ENCODE data around the gene STXBP3.
A peak's percentile ranks its signal among the peaks of the same experiment; 100 is the strongest.

Gene STXBP3

DNA sequence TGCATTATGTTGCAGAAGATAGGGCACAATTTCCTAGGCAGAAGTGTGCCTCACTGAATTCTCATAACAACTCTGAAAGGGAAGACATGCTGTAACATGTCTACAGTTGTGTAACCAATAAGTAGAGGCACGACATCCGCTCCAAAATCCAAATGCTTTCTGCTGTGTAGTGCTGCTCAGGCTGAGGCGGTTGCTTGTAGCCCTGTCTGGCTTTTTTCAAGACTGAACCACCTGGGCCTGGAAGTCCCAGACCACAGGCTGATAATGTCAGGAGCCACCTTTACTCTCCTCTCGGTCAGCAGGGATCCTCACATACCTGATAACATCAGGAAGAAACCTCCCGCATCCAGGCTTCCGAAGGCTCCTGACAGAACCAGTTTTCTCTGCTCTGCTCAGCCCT, 99.5 kb downstream of the STXBP3 start:
- DNase-seq = peak; percentile 44

DNA sequence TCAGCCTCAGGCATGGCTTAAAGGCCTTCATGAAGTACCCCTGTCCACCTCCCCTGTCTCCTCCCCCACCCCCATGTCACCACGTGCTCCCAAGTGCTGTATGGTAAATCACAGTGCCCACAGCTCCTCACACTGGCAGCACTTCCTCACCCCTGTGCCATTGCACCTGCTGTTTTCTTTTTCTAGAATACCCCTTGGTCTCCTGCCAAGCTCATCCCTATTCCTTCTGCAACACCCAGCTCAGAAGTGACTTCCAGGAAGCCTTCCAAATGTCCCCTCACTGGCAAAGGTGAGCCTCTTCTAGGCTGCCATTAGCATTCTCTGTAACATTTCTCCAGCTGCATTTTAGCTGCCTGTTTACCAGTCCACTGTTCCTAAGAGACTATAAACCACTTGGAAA, 101.0 kb downstream of the STXBP3 start:
- no peak for DNase-seq

DNA sequence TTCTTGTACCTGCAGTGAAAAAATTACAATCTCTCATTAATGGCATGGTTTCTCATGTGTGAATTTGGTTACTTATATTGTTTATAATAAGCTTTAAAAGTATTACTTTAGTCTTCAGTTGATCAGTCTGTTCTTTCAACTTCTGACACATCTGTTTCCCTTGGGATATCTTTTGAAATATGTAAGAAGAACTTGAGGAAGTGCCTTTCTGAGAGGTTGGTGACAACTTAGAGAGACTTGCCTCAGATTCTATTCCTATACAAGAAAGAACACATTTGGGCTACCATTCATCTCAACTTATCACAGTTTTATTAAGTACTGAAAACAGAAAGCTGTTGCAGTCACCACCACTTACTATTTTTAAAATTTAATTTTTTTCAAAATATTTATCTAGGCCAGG, 102.3 kb downstream of the STXBP3 start:
- no peak for DNase-seq

DNA sequence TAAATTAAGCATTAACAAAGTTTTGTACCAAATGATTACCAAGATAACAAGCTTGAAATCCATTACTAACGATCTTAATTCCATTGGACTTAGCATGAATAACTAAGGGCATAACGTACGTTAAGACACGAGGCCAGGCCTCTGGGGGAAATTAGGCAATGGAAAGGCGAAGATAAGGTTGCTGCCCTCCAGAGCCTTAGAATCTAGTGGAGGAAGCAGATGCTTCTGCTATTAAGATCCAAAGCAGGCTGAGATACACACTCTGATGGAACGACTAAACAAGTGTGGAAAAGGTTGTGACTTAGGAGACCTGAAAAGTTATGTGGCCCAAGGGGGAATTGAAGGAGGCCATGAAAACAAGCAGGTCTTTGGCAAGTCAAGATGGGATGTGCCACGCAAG, 104.5 kb downstream of the STXBP3 start:
- DNase-seq = no peak

DNA sequence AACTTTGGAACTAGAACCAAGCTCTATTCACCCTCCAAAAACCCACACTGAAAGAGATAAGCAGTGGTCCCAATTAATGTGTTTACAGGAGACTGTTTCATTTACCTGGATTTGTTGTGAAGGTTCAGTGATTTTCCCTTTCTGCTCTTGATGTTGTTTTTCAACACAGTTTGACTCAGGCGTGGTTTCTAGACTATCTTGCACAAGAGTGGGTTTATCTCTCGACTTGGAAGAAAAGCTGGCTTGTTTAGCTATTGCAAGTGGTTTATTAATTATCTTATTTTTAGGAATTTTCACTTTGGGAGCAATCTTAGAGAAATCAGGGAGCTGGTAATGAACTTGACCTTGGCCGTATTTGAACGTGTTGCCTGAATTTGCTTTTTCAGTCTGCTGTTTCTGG, 105.1 kb downstream of the STXBP3 start:
- DNase-seq = no peak

DNA sequence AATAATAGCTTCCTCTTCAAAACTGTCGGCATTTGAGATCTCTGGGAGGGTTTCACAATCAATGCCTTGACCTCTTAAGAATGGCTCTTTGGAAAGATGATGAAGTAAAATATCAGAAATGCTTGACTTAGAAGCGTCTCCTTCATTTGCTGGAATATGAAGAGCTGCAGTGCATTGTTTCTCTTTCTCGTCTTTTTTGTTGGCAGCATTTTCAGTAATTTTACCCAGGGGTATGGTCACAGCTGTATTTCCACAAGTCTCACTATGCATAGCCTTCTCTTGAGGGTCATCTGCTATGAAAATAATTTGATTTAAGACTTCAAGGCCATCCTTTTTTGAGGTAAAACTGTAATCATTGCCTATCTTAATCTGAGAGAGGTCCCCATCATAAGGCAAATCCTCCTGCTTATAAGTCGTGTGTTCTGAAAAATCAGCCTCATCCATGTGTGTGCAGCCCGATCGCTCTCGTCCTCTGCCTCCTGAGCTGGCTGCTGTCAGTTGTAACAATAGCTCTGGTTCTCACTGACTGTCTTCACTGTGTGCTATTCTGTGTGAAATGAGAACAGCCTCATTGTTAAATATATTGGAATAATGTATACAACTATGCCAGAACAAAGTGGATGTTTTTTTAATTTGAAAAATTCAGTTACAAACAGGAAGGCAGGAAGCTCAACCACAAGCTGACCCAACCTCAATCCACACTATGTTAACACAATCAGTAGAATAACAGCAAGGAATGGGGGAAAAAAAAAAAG, 105.9 kb downstream of the STXBP3 start:
- no peak for DNase-seq

DNA sequence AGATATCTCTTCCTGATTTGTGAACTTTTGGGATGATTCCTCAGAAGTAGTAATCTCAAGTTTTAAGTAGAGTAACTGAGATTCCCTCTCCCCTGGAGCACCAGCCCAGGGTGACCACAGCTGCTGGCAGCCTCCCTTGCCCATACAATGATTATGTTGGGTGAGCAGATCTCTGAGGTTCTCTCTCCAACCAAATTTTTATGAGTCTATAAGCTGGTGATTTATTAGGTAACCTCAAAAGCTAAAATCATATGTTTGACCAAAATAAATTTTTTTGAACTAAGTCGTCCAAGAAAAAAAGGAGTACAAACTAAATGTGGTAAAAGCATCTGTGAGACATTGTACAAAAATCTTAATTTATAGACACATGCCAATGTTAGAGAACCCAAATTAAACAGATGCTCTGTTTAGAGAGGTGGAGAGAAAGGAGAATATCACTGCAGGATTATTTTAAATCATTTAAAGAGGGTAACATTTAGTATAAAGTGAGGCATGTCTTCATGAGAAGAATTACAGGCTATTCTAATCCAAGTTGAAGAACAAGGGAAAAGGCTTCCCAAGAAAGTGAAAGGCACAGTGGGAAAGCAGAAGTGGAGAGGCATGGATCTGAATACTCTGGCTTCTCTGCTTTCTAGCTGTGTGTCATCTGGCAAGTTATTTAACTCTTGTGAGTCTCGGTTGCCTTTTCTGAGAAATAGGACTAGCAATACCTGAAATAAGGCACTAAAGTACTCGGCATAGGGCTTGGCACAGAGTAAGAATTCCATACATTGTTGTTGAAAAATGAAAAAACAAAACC, 107.9 kb downstream of the STXBP3 start:
- no peak for DNase-seq

DNA sequence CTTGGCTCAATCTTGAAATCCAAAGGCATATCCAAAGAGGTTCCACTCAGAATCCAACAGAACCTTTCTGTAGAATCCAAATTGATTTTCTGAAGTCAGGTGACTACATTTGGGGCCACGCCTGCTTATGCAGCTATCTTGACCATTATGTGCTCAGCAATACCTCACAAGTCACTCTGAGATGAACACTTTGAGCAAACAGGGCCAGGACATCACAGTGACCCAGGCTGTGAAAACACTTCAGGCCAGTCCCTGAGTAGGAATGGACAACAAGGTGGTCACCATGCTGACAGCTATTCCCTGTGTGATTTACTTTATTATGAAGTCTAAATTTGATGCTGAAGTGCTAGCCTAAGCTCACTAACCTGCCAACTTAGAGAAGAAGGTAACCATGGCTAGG, 110.5 kb downstream of the STXBP3 start, which contains the start of gene AKNAD1:
Gene AKNAD1 (minus strand): TSS at position 101 of the 400 bp plus-strand sequence. CDS start 4,430 bp downstream, outside the sequence.
- DNase-seq = no peak

DNA sequence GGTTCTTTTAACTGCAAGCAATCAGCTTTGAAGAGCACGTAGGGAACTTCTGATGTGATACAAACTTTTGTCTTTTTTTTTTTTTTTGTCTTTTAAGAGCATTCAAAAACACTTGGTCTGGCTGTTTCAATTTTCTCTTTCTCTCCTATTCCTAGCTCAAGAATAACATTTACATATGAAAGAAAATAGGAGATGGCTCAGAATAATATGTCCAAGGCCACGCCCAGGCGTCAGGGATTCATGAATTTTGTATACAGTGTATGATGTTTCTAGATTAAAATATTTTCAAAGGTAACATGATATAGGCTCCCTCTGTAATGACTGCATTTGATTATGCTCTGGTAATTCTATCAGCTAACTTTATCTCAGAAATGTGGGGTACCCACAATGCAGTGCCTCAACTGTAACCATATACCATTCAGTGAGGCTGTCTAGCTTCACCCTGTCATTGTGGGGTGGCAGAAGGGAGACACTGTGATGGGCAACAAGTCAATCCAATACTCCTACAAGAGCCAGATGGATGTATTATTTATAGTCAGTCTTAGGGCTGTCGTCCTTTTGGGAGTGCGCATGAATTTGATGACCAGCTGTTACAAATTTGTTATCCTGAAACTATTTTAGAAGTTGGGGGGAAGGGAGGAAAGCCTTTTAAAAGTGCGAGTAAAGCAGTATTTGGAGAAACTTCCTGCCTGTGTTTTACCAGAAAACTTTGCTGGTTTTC, 111.9 kb downstream of the STXBP3 start:
- peak; percentile 90 for DNase-seq
